Calu3 (cell line): Measurements from ENCODE around the gene CLDN7. TPM values are rescaled to one million over a fixed set of nuclear protein-coding genes. Genes with fewer than 3 reads are reported as not detected.
A peak's percentile ranks its signal among the peaks of the same experiment; 100 is the strongest.

ENCODE experiments used
- BruUV-seq: library from RNA; stranded (reverse); fragments of 400-500 nt; replicated peaks from 2 replicates; lab custom pipeline; 2021; lab: Mats Ljungman, UMichigan
- CTCF ChIA-PET: fragments of 300-600 bp; sonication (Branson Sonifier 250); formaldehyde crosslinking; loops from one replicate; lab custom pipeline; 2022; ENCODE audit warnings: antibody characterized with exemption; lab: Charles Lee
- DNase-seq: peaks from one replicate; pipeline ENCODE4 v3.0.0; 2022
- H3K27ac Mint-ChIP-seq: one replicate; pipeline ENCODE4 v1.8.0; 2022; ENCODE audit warnings: mixed read lengths; ENCODE audit not compliant: unreplicated experiment
- H3K27me3 Mint-ChIP-seq: one replicate; pipeline ENCODE4 v1.8.0; 2022; ENCODE audit warnings: mixed read lengths; ENCODE audit not compliant: unreplicated experiment
- H3K36me3 Mint-ChIP-seq: one replicate; pipeline ENCODE4 v1.8.0; 2022; ENCODE audit warnings: mild to moderate bottlenecking, moderate library complexity, mixed read lengths; ENCODE audit not compliant: insufficient read depth, unreplicated experiment
- H3K4me1 Mint-ChIP-seq: one replicate; pipeline ENCODE4 v1.8.0; 2022; ENCODE audit warnings: mild to moderate bottlenecking, low read depth, mixed read lengths; ENCODE audit not compliant: unreplicated experiment
- H3K4me3 Mint-ChIP-seq: one replicate; pipeline ENCODE4 v1.8.0; 2022; ENCODE audit warnings: mild to moderate bottlenecking, low read depth, moderate library complexity, mixed read lengths; ENCODE audit not compliant: unreplicated experiment
- H3K9me3 Mint-ChIP-seq: one replicate; pipeline ENCODE4 v1.8.0; 2022; ENCODE audit warnings: low read depth, mixed read lengths; ENCODE audit not compliant: unreplicated experiment
- CTCF ChIP-seq: fragments of 200-600 bp; IDR thresholded peaks from one replicate; pipeline ENCODE4 v1.8.0; 2022; ENCODE audit warnings: antibody characterized with exemption; ENCODE audit not compliant: unreplicated experiment
- intact Hi-C: fragments of 100-400 bp; cut with micrococcal nuclease; formaldehyde crosslinking; loops from one replicate; pipeline ENCODE4 v1.10.0; 2022; ENCODE audit not compliant: unreplicated experiment
- total RNA-seq: library from RNA; stranded (reverse); gene quantifications from 2 replicates; pipeline ENCODE4 v1.2.3, GENCODE V29; 2022

Gene CLDN7
- total RNA-seq, 1 experiment from 2014 or later = 266 TPM

- intact Hi-C loops = no loop called here
- CTCF ChIA-PET = no interaction called here
- no peak for TF ChIP-seq CTCF
- no peak overlapping the region for H3K4me3 Mint-ChIP-seq
- no peak overlapping the region for H3K27ac Mint-ChIP-seq
- BruUV-seq = no TSS peak
- peaks cover 68% of the 10 kb centered on the region for H3K36me3 Mint-ChIP-seq
- no peaks in the 10 kb centered on the region for H3K27me3 Mint-ChIP-seq
- H3K4me1 Mint-ChIP-seq = no peaks in the 10 kb centered on the region
- H3K9me3 Mint-ChIP-seq = no peaks in the 10 kb centered on the region
- no peak for DNase-seq
Measured at GRCh38 chr17:7222972-7223292, 39.3 kb downstream of the CLDN7 start.

- Mint-ChIP-seq H3K9me3 (no peaks in the 10 kb centered on the region), H3K4me3 (peak overlapping the region; percentile 96), H3K36me3 (peaks cover 62% of the 10 kb centered on the region), H3K4me1 (no peaks in the 10 kb centered on the region), H3K27ac (peak overlapping the region; percentile 94), H3K27me3 (no peaks in the 10 kb centered on the region)
- no TSS peak for BruUV-seq
- DNase-seq = no peak
- TF ChIP-seq CTCF = no peak
- intact Hi-C loops = no loop called here
- CTCF ChIA-PET = interaction anchor here (2.1 kb wide), 1 partner anchor 74 kb away, joined by 11 read pairs; no protein-coding TSS in a partner anchor
Measured at GRCh38 chr17:7222093-7222971, 39.9 kb downstream of the CLDN7 start.

GRCh38 chr17:7221278-7222092 lies 40.8 kb downstream of the CLDN7 start:
- no TSS peak for BruUV-seq
- Mint-ChIP-seq H3K36me3 (peaks cover 55% of the 10 kb centered on the region), H3K4me3 (peak overlapping the region; percentile 96), H3K27ac (peak overlapping the region; percentile 94), H3K9me3 (no peaks in the 10 kb centered on the region), H3K27me3 (peaks cover 5% of the 10 kb centered on the region), H3K4me1 (no peaks in the 10 kb centered on the region)
- CTCF ChIA-PET = interaction anchor here (0.7 to 2.1 kb wide), 4 partner anchors 12 to 75 kb away, joined by 3 to 11 read pairs (median 4); partner anchors contain the start of gene DVL2
- no peak for TF ChIP-seq CTCF
- DNase-seq = no peak
- intact Hi-C loops = no loop called here

GRCh38 chr17:7220593-7221277 lies 41.5 kb downstream of the CLDN7 start:
- BruUV-seq = no TSS peak

More at GRCh38 chr17:7220593-7221277, 41.5 kb downstream of the CLDN7 start:
- peaks cover 13% of the 10 kb centered on the region for H3K27me3 Mint-ChIP-seq
- H3K9me3 Mint-ChIP-seq = no peaks in the 10 kb centered on the region
- H3K36me3 Mint-ChIP-seq = peaks cover 48% of the 10 kb centered on the region
- CTCF ChIA-PET = interaction anchor here (0.7 to 2.1 kb wide), 6 partner anchors 13 to 299 kb away, joined by 3 to 11 read pairs (median 4); partner anchors contain the start of gene DVL2
- peak; percentile 60 for DNase-seq
- peak overlapping the region; percentile 94 for H3K27ac Mint-ChIP-seq
- peak overlapping the region; percentile 96 for H3K4me3 Mint-ChIP-seq
- no peak for TF ChIP-seq CTCF
- no peaks in the 10 kb centered on the region for H3K4me1 Mint-ChIP-seq
- intact Hi-C loops = no loop called here
